HG03095 (cell line): ENCODE data around the gene KCNG4.
A peak's percentile ranks its signal among the peaks of the same experiment; 100 is the strongest.

Source experiments
- ATAC-seq: cut with Tn5 transposase; IDR thresholded peaks from one replicate; pipeline ENCODE4 v1.9.1; 2021; ENCODE audit warnings: moderate library complexity; ENCODE audit not compliant: unreplicated experiment

KCNG4 gene

GRCh38 chr16:84186685-84187437 is 53.0 kb downstream of the KCNG4 start, which contains the start of gene TAF1C:
TAF1C (minus strand) TSS chr16:84187057; CDS start chr16:84184988, 2,069 bp downstream.
- ATAC-seq, result peak; percentile 91

- no peak for ATAC-seq
Observed at GRCh38 chr16:84184775-84185174, 55.0 kb downstream of the KCNG4 start.

GRCh38 chr16:84183911-84184591 is 55.8 kb downstream of the KCNG4 start:
- no peak for ATAC-seq

GRCh38 chr16:84183572-84183875 is 56.3 kb downstream of the KCNG4 start:
- ATAC-seq, result no peak

- no peak for ATAC-seq
Observed at GRCh38 chr16:84182680-84183571, 56.9 kb downstream of the KCNG4 start.

- no peak for ATAC-seq
Observed at GRCh38 chr16:84182104-84182503, 57.7 kb downstream of the KCNG4 start.

- ATAC-seq, result no peak
Observed at GRCh38 chr16:84181144-84181915, 58.5 kb downstream of the KCNG4 start.

- no peak for ATAC-seq
Observed at GRCh38 chr16:84180519-84181140, 59.2 kb downstream of the KCNG4 start.

GRCh38 chr16:84179612-84180320 is 60.0 kb downstream of the KCNG4 start:
- ATAC-seq, result no peak

GRCh38 chr16:84178892-84179611 is 60.8 kb downstream of the KCNG4 start:
- ATAC-seq, result no peak

- no peak for ATAC-seq
Observed at GRCh38 chr16:84178146-84178765, 61.6 kb downstream of the KCNG4 start.

GRCh38 chr16:84177741-84178073 is 62.1 kb downstream of the KCNG4 start:
- no peak for ATAC-seq

GRCh38 chr16:84176192-84177053 is 63.4 kb downstream of the KCNG4 start:
- ATAC-seq, result no peak

- ATAC-seq, result peak; percentile 76
Observed at GRCh38 chr16:84175350-84176081, 64.3 kb downstream of the KCNG4 start.

- no peak for ATAC-seq
Observed at GRCh38 chr16:84174396-84174795, 65.4 kb downstream of the KCNG4 start.

GRCh38 chr16:84169765-84170310 is 70.0 kb downstream of the KCNG4 start:
- ATAC-seq, result no peak
